Osteocyte (in vitro differentiated cells): ENCODE data around the gene LYL1. TPM values are rescaled to one million over a fixed set of nuclear protein-coding genes. Genes with fewer than 3 reads are reported as not detected.

ENCODE experiments used
- DNase-seq: peaks from one replicate; pipeline ENCODE4 v3.0.0; 2021; ENCODE audit warnings: mixed read lengths; ENCODE audit not compliant: unreplicated experiment; ENCODE audit errors: extremely low spot score
- H3K27ac Mint-ChIP-seq: one replicate; pipeline ENCODE4 v1.8.0; 2021; ENCODE audit warnings: mild to moderate bottlenecking, mixed read lengths; ENCODE audit not compliant: unreplicated experiment
- H3K27me3 Mint-ChIP-seq: one replicate; pipeline ENCODE4 v1.8.0; 2021; ENCODE audit warnings: mixed read lengths; ENCODE audit not compliant: unreplicated experiment
- H3K36me3 Mint-ChIP-seq: one replicate; pipeline ENCODE4 v1.8.0; 2021; ENCODE audit warnings: mixed read lengths; ENCODE audit not compliant: unreplicated experiment
- H3K4me1 Mint-ChIP-seq: one replicate; pipeline ENCODE4 v1.8.0; 2021; ENCODE audit warnings: mixed read lengths; ENCODE audit not compliant: unreplicated experiment
- H3K4me3 Mint-ChIP-seq: one replicate; pipeline ENCODE4 v1.8.0; 2021; ENCODE audit warnings: mild to moderate bottlenecking, moderate library complexity, mixed read lengths; ENCODE audit not compliant: unreplicated experiment
- H3K9me3 Mint-ChIP-seq: one replicate; pipeline ENCODE4 v1.8.0; 2021; ENCODE audit warnings: mixed read lengths; ENCODE audit not compliant: unreplicated experiment
- total RNA-seq: library from RNA; stranded (reverse); gene quantifications from 2 replicates; pipeline ENCODE4 v1.2.1, GENCODE V29; 2021
- TF ChIP-seq, protein P1 (sequence below): fragments of 200-600 bp; sonication (generic); IDR thresholded peaks from 2 replicates; pipeline ENCODE4 v1.5.0; 2021; ENCODE audit warnings: antibody characterized with exemption, mild to moderate bottlenecking, moderate library complexity

LYL1 gene
- total RNA-seq, 1 donor from 2014 or later: not detected

DNA sequence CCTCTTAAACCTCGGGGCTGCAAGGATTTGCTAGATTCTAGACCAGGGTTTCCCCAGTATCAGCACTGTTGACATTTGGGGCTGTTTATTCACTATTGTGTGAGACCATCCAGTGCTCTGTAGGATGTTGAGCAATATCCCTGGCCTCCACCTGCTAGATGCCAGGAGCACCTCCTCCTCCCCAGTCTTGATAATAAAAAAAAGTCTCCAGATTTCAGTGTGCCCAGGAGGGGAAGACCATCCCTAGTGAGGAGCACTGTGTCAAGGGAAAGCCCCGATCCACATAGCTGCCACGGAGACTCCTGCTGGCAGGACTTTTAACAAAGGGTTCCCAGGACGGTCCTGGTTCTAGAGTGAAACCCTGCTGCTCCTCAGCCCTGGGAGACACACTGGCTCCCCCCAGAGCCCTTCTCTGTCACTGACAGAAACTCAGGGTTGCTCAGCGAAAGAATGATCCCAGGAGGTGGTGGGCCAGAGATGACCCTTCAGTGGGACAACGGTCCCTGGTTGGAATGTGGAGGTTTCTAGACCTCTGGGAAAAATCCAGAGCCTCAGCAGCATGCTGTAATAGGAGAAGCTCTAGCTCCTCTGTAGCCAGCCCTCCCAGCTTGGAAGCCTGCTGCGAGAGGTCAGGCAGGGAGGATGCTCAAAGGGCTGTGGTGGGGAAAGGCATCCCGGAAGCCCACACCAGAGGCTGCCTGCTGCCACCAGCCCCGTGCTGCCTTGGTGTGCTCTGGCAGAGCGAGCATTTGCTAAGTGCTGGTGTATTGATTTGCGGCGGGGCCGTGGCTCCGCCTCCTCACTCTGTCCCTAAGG lies 20.3 kb downstream of the LYL1 start:
- Mint-ChIP-seq H3K27me3 (peaks cover 8% of the 10 kb centered on the region), H3K4me1 (peaks cover 56% of the 10 kb centered on the region)
- DNase-seq: peak; percentile 95

DNA sequence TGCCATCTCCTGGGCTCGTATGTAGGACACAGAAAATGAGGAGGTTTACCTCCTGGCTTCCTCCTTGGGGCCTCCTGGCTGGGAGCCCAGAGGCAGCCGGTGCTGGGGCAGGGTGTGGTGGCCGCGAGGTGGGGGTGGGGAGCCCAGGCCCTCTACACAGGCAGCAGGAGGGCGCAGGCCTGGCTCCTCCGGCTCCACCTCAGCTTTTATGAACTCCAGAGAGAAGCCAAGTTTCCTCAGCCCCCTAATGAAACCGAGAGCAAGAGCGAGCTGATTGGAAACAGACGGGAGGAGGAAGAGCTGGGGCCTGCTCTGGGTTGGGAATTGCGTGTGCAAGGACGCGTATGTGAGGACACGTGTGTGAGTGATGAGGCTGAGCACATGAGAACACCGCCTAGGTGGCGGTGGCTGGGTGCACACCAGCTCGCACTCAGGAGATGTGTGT lies 23.1 kb downstream of the LYL1 start:
- H3K4me3 Mint-ChIP-seq: no peak overlapping the region
- H3K9me3 Mint-ChIP-seq: no peaks in the 10 kb centered on the region
- H3K27ac Mint-ChIP-seq: peak overlapping the region; percentile 7
- peaks cover 31% of the 10 kb centered on the region for H3K36me3 Mint-ChIP-seq
- no peaks in the 10 kb centered on the region for H3K27me3 Mint-ChIP-seq
- TF ChIP-seq, protein P1, sequence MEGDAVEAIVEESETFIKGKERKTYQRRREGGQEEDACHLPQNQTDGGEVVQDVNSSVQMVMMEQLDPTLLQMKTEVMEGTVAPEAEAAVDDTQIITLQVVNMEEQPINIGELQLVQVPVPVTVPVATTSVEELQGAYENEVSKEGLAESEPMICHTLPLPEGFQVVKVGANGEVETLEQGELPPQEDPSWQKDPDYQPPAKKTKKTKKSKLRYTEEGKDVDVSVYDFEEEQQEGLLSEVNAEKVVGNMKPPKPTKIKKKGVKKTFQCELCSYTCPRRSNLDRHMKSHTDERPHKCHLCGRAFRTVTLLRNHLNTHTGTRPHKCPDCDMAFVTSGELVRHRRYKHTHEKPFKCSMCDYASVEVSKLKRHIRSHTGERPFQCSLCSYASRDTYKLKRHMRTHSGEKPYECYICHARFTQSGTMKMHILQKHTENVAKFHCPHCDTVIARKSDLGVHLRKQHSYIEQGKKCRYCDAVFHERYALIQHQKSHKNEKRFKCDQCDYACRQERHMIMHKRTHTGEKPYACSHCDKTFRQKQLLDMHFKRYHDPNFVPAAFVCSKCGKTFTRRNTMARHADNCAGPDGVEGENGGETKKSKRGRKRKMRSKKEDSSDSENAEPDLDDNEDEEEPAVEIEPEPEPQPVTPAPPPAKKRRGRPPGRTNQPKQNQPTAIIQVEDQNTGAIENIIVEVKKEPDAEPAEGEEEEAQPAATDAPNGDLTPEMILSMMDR: no peak
- peaks cover 50% of the 10 kb centered on the region for H3K4me1 Mint-ChIP-seq
- DNase-seq: no peak

More for the DNA sequence above, 20.3 kb downstream of the LYL1 start:
- H3K9me3 Mint-ChIP-seq: no peaks in the 10 kb centered on the region
- H3K36me3 Mint-ChIP-seq: peaks cover 25% of the 10 kb centered on the region
- TF ChIP-seq, protein P1: peak; percentile 60
- no peak overlapping the region for H3K4me3 Mint-ChIP-seq
- H3K27ac Mint-ChIP-seq: peak overlapping the region; percentile 91

DNA sequence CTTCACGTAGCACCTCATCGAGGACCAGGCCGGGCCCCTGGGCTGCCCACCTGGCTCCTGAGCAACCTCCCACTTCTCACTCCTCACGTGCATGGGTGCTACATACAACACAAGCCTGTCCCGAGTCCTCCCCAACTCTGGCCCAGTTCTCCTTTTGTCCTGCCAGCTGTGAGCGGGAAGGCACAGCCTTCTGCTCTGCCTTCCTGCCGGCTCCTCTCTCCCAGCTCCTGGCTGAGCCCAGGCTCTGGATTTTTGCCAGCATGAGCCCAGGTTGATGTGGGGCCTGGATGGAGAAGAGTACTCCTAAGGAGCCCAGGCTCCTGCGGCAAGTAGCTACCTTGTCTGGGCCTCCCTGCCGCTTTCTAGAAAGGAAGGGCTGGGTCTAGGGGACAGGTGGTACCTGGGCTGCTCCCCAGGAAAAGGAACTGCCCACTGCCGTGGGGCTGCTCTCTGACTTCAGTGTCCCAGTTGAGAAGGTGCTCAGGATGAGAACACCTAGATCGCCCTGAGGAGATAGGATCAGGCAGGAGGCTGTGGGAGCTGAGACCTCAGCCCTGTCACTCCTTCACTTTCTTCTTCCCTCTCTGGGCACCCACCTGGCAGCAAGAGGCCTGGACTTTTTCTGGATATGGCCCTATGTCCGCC lies 23.6 kb downstream of the LYL1 start:
- Mint-ChIP-seq H3K4me3 (no peak overlapping the region), H3K27me3 (no peaks in the 10 kb centered on the region), H3K9me3 (no peaks in the 10 kb centered on the region), H3K36me3 (peaks cover 28% of the 10 kb centered on the region), H3K27ac (no peak overlapping the region), H3K4me1 (peaks cover 45% of the 10 kb centered on the region)
- no peak for DNase-seq
- TF ChIP-seq, protein P1: no peak

DNA sequence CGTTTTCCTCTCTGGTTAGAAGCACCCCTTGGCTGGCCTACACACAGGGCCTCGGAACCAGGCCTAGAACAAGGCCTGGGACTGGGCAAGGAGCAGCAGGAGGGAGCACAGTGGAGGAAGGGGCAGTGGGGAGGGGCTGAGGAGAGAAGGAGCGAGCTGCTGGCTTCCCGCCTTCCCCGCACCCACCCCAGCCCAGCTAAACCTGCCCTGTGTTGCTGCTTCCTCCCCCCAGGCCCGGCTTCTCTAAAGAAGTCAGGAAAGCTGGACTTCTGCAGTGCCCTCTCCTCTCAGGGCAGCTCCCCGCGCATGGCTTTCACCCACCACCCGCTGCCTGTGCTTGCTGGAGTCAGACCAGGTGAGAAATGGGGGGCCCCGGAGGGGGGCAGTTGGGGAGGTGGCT lies 24.3 kb downstream of the LYL1 start:
- H3K27ac Mint-ChIP-seq: no peak overlapping the region
- H3K4me3 Mint-ChIP-seq: no peak overlapping the region
- H3K4me1 Mint-ChIP-seq: peaks cover 38% of the 10 kb centered on the region
- no peak for DNase-seq
- TF ChIP-seq, protein P1: no peak
- peaks cover 30% of the 10 kb centered on the region for H3K36me3 Mint-ChIP-seq
- H3K9me3 Mint-ChIP-seq: no peaks in the 10 kb centered on the region
- no peaks in the 10 kb centered on the region for H3K27me3 Mint-ChIP-seq

DNA sequence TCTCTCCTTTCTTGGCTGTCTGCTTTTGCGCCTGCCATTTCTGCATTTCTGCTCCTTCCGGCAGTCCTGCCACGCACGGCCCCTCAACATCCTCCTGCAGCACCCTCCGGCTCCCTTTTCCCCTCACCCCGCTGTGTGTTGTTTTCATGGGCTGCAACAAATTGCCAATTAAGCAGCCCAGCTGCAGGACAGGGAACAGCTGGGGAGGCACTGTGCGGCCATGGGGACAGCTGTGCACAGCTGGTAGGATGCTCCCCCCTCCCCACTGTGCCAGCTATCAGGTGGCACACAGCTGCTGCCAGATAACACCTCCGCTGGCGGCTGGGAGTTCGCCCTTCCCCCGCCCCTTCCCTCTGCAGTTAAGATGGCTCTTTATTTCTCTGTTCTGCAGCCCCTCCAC lies 25.4 kb downstream of the LYL1 start:
- no peak for DNase-seq
- Mint-ChIP-seq H3K27ac (no peak overlapping the region), H3K27me3 (no peaks in the 10 kb centered on the region), H3K36me3 (peaks cover 30% of the 10 kb centered on the region), H3K9me3 (no peaks in the 10 kb centered on the region), H3K4me1 (peaks cover 27% of the 10 kb centered on the region), H3K4me3 (no peak overlapping the region)
- TF ChIP-seq, protein P1: no peak
